H7 (cell line): Measurements from ENCODE around the gene LCN12. TPM values are rescaled to one million over a fixed set of nuclear protein-coding genes. Genes with fewer than 3 reads are reported as not detected.

ENCODE experiments used
- DNase-seq: peaks from one replicate; pipeline ENCODE4 v3.0.0; 2012
- H3K27me3 ChIP-seq: 2 replicates; pipeline ENCODE4 v1.6.0; 2011; ENCODE audit warnings: mild to moderate bottlenecking, low read length; ENCODE audit not compliant: control insufficient read depth, insufficient read depth
- H3K36me3 ChIP-seq: replicated peaks from 2 replicates; pipeline ENCODE4 v1.5.1; 2011; ENCODE audit warnings: low read length; ENCODE audit not compliant: control insufficient read depth, insufficient read depth
- H3K4me3 ChIP-seq: 2 replicates; pipeline ENCODE4 v1.5.1; 2011; ENCODE audit warnings: low read depth, mild to moderate bottlenecking, control low read depth, low read length, moderate library complexity; ENCODE audit not compliant: insufficient read depth
- total RNA-seq: library from RNA; depleted of rRNA; stranded (reverse); fragments of >200 nt; shearing (Covaris generic); gene quantifications from 2 replicates; pipeline ENCODE4 v1.2.3, GENCODE V29; 2014

The LCN12 gene
- total RNA-seq, 1 experiment from 2014 or later = 0.38 TPM

GRCh38 chr9:136921307-136921706 is 30.8 kb upstream of the LCN12 start:
- H3K27me3 ChIP-seq = no peaks in the 10 kb centered on the region
- no peak overlapping the region for H3K4me3 ChIP-seq
- H3K36me3 ChIP-seq = peaks cover 28% of the 10 kb centered on the region
- DNase-seq = no peak

DNA sequence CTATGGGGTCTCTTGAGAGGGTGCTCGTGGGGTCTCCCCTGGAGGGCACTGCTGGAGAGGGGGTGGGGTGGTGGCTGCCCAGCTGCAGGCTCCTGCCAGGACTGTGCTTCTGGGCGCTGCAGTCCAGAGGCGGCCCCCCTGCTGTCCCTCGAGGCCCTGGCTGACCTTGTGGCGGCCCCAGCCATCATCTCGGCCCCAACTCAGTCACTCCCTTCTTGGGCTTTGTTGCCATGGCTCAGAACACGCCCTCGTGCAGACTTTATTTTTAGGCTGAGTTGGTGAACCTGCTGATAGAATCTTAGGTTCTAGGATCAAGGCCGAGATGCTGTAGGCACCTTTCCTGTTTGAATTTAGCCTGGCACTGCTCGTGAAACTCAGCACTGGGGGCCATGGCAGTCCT is 30.4 kb upstream of the LCN12 start:
- peaks cover 26% of the 10 kb centered on the region for H3K36me3 ChIP-seq
- H3K4me3 ChIP-seq = no peak overlapping the region
- no peaks in the 10 kb centered on the region for H3K27me3 ChIP-seq
- no peak for DNase-seq

- Histone ChIP-seq H3K27me3 (no peaks in the 10 kb centered on the region), H3K4me3 (no peak overlapping the region), H3K36me3 (peaks cover 30% of the 10 kb centered on the region)
- DNase-seq = no peak
Observed at GRCh38 chr9:136922540-136922939, 29.5 kb upstream of the LCN12 start.

DNA sequence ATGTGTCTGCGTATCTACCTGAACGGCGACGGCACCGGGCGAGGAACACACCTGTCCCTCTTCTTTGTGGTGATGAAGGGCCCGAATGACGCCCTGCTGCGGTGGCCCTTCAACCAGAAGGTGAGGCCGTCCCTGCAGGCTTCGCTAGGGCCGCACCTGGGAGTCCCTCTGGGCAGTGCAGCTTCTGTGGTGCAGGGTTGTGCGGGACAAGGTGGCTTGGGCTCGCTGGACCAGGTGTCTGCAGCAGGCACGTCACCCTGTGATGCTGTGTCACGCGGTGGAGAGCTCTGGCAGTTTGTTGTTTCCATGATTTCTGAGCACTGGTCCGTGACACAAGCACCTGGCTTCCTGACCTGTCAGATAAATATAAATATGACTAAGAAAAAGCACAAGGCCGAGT is 28.2 kb upstream of the LCN12 start:
- no peak for DNase-seq
- H3K27me3 ChIP-seq = no peaks in the 10 kb centered on the region
- no peak overlapping the region for H3K4me3 ChIP-seq
- H3K36me3 ChIP-seq = peaks cover 28% of the 10 kb centered on the region

- no peak overlapping the region for H3K4me3 ChIP-seq
- no peaks in the 10 kb centered on the region for H3K27me3 ChIP-seq
- no peak for DNase-seq
- peaks cover 20% of the 10 kb centered on the region for H3K36me3 ChIP-seq
Observed at GRCh38 chr9:136925414-136926153, 26.5 kb upstream of the LCN12 start.

GRCh38 chr9:136926154-136926704 is 25.8 kb upstream of the LCN12 start:
- H3K4me3 ChIP-seq = no peak overlapping the region
- H3K36me3 ChIP-seq = peaks cover 15% of the 10 kb centered on the region
- DNase-seq = no peak
- no peaks in the 10 kb centered on the region for H3K27me3 ChIP-seq

GRCh38 chr9:136926749-136927148 is 25.3 kb upstream of the LCN12 start:
- Histone ChIP-seq H3K4me3 (no peak overlapping the region), H3K36me3 (peaks cover 15% of the 10 kb centered on the region), H3K27me3 (no peaks in the 10 kb centered on the region)
- no peak for DNase-seq

DNA sequence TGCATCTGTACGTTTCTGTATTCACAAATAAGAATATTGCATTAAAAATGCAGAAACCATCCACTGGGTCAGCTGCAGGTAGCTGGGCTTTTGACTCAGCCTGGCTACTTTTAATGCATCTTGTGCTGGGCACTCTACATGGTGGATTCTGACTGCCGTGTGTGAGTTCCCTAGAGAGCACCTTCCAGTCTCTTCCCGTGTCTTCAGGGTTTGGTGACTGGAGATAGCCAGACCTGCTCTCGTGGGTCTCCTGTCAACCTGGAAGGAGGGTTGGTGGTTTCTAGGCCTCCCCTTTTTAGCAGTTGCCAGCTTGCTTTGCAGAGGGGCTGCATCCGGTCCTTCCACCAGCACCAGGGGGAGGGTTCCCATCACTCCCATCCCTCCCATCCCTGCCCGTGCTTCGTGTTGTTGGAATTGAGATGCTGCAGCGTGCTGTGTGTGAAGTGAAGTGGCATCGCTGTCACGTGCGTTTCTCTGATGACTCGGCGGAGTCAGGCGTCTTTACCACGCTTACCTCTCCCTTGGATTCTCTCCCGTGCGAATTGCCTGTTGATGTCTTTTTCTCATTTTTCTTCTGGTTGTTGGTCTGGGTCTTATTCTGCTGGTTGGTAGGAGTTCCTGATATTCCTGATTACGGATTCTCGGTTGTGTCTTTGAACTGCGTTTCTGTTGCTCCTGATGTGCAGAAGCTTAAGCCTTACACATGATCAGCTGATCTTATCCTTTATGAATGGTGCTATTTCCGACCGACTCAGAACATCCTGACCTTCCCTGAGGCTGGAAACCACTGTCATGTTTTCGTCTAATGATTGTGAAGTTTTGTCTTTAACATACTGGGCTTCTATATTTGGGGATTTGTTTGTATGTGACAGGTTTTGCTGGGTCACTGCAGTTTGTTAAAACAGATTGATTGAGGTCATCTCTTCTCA is 24.5 kb upstream of the LCN12 start:
- Histone ChIP-seq H3K4me3 (no peak overlapping the region), H3K27me3 (no peaks in the 10 kb centered on the region), H3K36me3 (peaks cover 15% of the 10 kb centered on the region)
- DNase-seq = no peak

- H3K27me3 ChIP-seq = no peaks in the 10 kb centered on the region
- peaks cover 12% of the 10 kb centered on the region for H3K36me3 ChIP-seq
- H3K4me3 ChIP-seq = no peak overlapping the region
- DNase-seq = no peak
Observed at GRCh38 chr9:136928591-136928990, 23.5 kb upstream of the LCN12 start.

DNA sequence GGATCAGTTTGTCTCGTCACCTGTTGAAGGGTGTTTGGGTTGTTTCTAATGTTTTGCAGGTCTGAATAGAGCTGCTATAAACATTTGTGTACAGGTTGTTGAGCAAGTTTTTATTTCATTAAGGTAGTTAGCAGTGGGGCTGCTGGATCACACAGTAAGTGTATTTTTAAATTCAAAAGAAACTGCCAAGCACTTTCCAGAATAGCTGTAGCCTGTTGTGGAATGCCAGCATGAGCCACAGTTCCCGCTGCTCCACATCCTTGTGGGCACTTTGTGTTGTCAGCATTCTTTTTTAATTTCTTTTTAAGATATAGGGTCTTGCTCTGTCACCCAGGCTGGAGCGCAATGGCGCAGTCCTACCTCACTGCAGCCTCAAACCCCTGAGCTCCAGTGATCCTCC is 22.1 kb upstream of the LCN12 start:
- Histone ChIP-seq H3K36me3 (peaks cover 8% of the 10 kb centered on the region), H3K4me3 (no peak overlapping the region), H3K27me3 (no peaks in the 10 kb centered on the region)
- DNase-seq = no peak

DNA sequence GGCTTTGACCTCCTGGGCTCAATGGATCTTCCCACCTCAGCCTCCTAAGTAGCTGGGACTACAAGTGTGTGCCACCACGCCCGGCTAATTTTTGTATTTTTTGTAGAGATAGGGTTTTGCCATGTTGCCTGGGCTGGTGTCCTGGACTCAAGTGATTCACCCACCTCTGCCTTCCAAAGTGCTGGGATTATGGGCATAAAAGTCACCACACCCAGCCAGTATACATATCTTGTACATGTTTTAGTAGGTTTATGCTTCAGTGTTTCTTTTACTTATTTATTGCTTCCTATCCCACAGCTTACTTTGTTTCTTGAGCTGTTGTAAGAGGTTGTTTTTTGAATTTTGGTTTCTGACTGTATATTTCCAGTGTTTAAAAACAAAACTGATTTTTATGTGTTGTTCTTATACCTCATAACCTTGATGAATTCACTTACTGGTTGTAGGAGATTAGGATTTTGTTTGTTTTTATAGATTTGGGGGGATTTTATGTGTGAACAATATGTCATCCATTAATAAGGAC is 20.4 kb upstream of the LCN12 start:
- peaks cover 5% of the 10 kb centered on the region for H3K36me3 ChIP-seq
- H3K4me3 ChIP-seq = no peak overlapping the region
- DNase-seq = no peak
- H3K27me3 ChIP-seq = no peaks in the 10 kb centered on the region

DNA sequence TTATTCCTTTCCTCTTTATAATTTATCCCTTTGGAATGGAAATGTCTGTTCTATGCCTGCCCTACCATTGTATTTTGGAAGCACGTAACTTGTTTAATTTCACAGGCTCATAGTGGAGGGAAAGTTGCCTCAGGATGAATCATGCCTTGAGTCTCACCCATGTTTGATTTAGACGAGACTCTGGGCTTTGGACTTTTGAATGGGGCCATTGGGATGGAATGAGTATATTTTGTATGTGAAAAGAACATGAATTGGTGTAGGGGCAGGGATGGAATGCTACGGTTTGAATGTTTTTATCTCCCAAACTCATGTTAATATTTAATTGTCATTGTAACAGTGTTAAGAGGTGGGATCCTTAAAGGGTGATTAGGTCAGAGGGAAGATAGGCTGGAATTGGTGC is 17.8 kb upstream of the LCN12 start:
- Histone ChIP-seq H3K27me3 (no peaks in the 10 kb centered on the region), H3K4me3 (no peak overlapping the region), H3K36me3 (no peaks in the 10 kb centered on the region; the same call in none of the 2 replicates)
- DNase-seq = no peak

- Histone ChIP-seq H3K4me3 (no peak overlapping the region), H3K27me3 (no peaks in the 10 kb centered on the region), H3K36me3 (peaks cover 2% of the 10 kb centered on the region)
- DNase-seq = no peak
Observed at GRCh38 chr9:136935651-136936050, 16.4 kb upstream of the LCN12 start.

- no peak for DNase-seq
- no peaks in the 10 kb centered on the region for H3K27me3 ChIP-seq
- H3K4me3 ChIP-seq = no peak overlapping the region
Observed at GRCh38 chr9:136936645-136937170, 15.4 kb upstream of the LCN12 start.

More at GRCh38 chr9:136936645-136937170, 15.4 kb upstream of the LCN12 start:
- H3K36me3 ChIP-seq = peaks cover 4% of the 10 kb centered on the region
